Measurements from ENCODE around the gene GLTPD2.

DNA sequence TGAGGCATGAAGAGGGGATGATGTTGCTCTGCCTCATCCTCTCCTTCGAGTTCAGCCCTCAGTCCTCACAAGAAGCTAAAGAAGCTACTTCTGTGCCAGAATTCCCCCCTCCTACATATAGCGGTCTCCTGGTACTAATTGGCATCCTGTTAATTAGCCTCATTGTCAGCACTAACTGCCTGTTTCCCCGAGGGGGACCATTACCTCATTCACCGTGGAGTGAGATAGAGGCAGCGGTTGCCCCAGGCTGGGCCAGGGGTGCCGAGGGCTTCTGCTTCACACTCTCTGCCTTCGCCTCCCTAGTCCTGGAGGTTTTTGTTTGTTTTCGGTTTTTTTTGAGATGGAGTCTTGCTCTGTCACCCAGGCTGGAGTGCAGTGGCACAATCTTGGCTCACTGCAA lies 38.6 kb downstream of the GLTPD2 start:
- TF ChIP-seq POLR2A (IDR thresholded peaks at IDR 0.05; ENCODE audit: low read length) (no peak), GATA1 (IDR thresholded peaks at IDR 0.05; ENCODE audit: low read depth, low read length) (no peak)

Data from erythroblast (primary cell).